Keratinocyte (primary cell): ENCODE results near the gene ST8SIA2.

Experiments
- EZH2 ChIP-seq: IDR thresholded peaks from one replicate; pipeline ENCODE4 v1.6.1; 2012; ENCODE audit warnings: inconsistent platforms, mild to moderate bottlenecking, low read length, moderate library complexity
- TF ChIP-seq, protein P1 (sequence below), 3 experiments: IDR thresholded peaks in 1 of 3; conservative IDR thresholded peaks in 1 of 3; optimal IDR thresholded peaks in 1 of 3; 2 replicates in 2 of 3; 3 replicates in 1 of 3; pipeline versions ENCODE3 to v1.5.1; 2011; ENCODE audit warnings: low read length in 3 of 3, mild to moderate bottlenecking in 3 of 3, moderate library complexity in 2 of 3, control low read depth in 1 of 3, inconsistent platforms in 1 of 3; ENCODE audit not compliant: insufficient read depth in 2 of 3; ENCODE audit errors: extremely low read depth in 1 of 3

DNA sequence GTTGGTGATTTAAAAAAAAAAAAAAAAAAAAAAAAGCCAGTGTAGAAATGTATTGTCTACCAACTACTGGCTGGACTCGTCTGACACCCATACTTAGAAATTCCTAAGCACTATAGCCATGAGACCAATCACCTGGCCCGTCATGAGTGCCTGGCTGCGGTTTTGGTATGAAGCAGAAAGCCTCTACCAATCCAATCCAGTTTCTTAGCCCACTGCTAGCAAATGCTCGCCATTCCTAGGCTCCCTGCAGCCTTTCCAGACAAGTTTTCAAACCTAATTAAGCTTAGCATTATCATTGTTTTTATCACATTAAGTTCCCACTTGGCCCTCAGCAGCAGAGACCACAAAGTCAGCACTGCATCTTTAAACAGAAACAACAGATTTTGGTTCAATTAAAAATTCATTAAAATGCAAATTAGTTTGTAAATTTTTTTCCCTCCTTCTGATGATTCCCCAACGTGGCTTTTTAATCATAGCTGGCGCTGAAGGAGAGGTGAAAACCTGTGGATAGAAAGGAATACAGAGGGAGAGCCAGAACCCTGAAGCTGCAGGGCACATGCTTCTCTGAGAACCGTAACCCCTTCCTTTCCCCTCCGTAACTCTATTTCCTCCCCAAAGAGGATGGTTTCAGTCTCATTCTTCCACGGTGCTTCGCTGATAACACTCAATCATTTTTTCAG lies 32.2 kb upstream of the ST8SIA2 start:
- TF ChIP-seq EZH2, result no peak
- TF ChIP-seq, protein P1, sequence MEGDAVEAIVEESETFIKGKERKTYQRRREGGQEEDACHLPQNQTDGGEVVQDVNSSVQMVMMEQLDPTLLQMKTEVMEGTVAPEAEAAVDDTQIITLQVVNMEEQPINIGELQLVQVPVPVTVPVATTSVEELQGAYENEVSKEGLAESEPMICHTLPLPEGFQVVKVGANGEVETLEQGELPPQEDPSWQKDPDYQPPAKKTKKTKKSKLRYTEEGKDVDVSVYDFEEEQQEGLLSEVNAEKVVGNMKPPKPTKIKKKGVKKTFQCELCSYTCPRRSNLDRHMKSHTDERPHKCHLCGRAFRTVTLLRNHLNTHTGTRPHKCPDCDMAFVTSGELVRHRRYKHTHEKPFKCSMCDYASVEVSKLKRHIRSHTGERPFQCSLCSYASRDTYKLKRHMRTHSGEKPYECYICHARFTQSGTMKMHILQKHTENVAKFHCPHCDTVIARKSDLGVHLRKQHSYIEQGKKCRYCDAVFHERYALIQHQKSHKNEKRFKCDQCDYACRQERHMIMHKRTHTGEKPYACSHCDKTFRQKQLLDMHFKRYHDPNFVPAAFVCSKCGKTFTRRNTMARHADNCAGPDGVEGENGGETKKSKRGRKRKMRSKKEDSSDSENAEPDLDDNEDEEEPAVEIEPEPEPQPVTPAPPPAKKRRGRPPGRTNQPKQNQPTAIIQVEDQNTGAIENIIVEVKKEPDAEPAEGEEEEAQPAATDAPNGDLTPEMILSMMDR (optimal IDR thresholded peaks at IDR 0.05 in 1 of 3, IDR thresholded peaks at IDR 0.05 in 1 of 3, conservative IDR thresholded peaks at IDR 0.05 in 1 of 3; ENCODE audit: extremely low read depth in 1 of 3, insufficient read depth in 2 of 3, low read length in 3 of 3), result no peak
